ENCODE data around the gene EFR3B. TPM values are rescaled to one million over a fixed set of nuclear protein-coding genes. Genes with fewer than 3 reads are reported as not detected.

EFR3B gene
- total RNA-seq, 1 donor from 2014 or later: 0.07 TPM

- intact Hi-C loops (cut with micrococcal nuclease): no loop called here
- Mint-ChIP-seq H3K4me1 (peaks cover 5% of the 10 kb centered on the region), H3K9me3 (no peaks in the 10 kb centered on the region), H3K27me3 (peaks cover 9% of the 10 kb centered on the region), H3K36me3 (ENCODE audit: low read depth) (no peaks in the 10 kb centered on the region), H3K4me3 (no peak overlapping the region), H3K27ac (no peak overlapping the region)
- ATAC-seq (ENCODE audit: low read depth) (no peak), DNase-seq (no peak)
- POLR2A ChIA-PET: no interaction called here
- CTCF ChIA-PET: no interaction called here
- TF ChIP-seq, protein P1, sequence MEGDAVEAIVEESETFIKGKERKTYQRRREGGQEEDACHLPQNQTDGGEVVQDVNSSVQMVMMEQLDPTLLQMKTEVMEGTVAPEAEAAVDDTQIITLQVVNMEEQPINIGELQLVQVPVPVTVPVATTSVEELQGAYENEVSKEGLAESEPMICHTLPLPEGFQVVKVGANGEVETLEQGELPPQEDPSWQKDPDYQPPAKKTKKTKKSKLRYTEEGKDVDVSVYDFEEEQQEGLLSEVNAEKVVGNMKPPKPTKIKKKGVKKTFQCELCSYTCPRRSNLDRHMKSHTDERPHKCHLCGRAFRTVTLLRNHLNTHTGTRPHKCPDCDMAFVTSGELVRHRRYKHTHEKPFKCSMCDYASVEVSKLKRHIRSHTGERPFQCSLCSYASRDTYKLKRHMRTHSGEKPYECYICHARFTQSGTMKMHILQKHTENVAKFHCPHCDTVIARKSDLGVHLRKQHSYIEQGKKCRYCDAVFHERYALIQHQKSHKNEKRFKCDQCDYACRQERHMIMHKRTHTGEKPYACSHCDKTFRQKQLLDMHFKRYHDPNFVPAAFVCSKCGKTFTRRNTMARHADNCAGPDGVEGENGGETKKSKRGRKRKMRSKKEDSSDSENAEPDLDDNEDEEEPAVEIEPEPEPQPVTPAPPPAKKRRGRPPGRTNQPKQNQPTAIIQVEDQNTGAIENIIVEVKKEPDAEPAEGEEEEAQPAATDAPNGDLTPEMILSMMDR (IDR thresholded peaks at IDR 0.05): no peak
These were observed 33.0 kb downstream of the EFR3B start for GRCh38 chr2:25074826-25075225.

GRCh38 chr2:25076749-25077148, 34.9 kb downstream of the EFR3B start:
- ChIA-PET CTCF (no interaction called here), POLR2A (no interaction called here)
- DNase-seq (no peak), ATAC-seq (ENCODE audit: low read depth) (no peak)
- H3K36me3 Mint-ChIP-seq (ENCODE audit: low read depth): no peaks in the 10 kb centered on the region
- H3K4me3 Mint-ChIP-seq: no peak overlapping the region
- H3K9me3 Mint-ChIP-seq: no peaks in the 10 kb centered on the region
- TF ChIP-seq, protein P1 (IDR thresholded peaks at IDR 0.05): no peak
- H3K27me3 Mint-ChIP-seq: peaks cover 9% of the 10 kb centered on the region
- no peak overlapping the region for H3K27ac Mint-ChIP-seq
- intact Hi-C loops (cut with micrococcal nuclease): no loop called here
- H3K4me1 Mint-ChIP-seq: peaks cover 5% of the 10 kb centered on the region

- DNase-seq (no peak), ATAC-seq (ENCODE audit: low read depth) (no peak)
- Mint-ChIP-seq H3K36me3 (ENCODE audit: low read depth) (no peaks in the 10 kb centered on the region), H3K27me3 (peaks cover 7% of the 10 kb centered on the region), H3K4me3 (no peak overlapping the region), H3K9me3 (no peaks in the 10 kb centered on the region), H3K4me1 (peaks cover 5% of the 10 kb centered on the region), H3K27ac (no peak overlapping the region)
- ChIA-PET POLR2A (no interaction called here), CTCF (no interaction called here)
- TF ChIP-seq, protein P1 (IDR thresholded peaks at IDR 0.05): no peak
- intact Hi-C loops (cut with micrococcal nuclease): no loop called here
These were observed 35.9 kb downstream of the EFR3B start for GRCh38 chr2:25077789-25078169.

GRCh38 chr2:25078170-25079049, 36.5 kb downstream of the EFR3B start:
- ChIA-PET CTCF (no interaction called here), POLR2A (no interaction called here)
- TF ChIP-seq, protein P1 (IDR thresholded peaks at IDR 0.05): no peak

DNA sequence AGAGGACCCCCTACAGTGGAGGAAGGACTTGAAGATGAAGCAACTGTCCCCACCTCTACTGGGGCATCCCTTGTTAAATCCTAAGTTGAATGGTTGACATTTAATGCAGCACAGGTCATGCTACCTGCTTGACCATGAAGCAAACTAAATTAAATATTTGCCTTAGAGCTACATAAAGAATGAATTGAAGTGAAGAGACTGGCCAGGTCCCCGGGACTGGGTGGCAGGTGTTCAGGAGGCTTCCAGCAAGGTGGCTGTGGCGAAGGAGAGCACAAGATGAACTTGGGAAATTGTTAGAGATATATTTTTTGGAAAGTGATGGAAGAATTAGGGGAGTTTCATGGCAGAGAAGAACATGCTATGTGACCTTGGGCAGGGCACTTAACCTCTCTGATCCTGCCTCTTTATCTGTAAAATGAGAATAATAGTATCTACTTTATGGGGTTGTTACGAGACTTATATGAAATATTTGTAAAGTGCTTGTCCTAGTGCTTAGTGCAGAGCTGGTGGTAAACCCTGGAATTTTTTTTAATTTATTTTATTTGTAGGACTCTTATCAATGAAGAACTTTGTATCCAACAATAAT, 37.3 kb downstream of the EFR3B start:
- POLR2A ChIA-PET: no interaction called here
- Mint-ChIP-seq H3K36me3 (ENCODE audit: low read depth) (no peaks in the 10 kb centered on the region), H3K27me3 (peaks cover 7% of the 10 kb centered on the region), H3K4me3 (no peak overlapping the region), H3K9me3 (no peaks in the 10 kb centered on the region), H3K27ac (no peak overlapping the region), H3K4me1 (peaks cover 5% of the 10 kb centered on the region)
- DNase-seq (no peak), ATAC-seq (ENCODE audit: low read depth) (no peak)
- intact Hi-C loops (cut with micrococcal nuclease): no loop called here
- CTCF ChIA-PET: no interaction called here
- TF ChIP-seq, protein P1 (IDR thresholded peaks at IDR 0.05): no peak

More at GRCh38 chr2:25078170-25079049, 36.5 kb downstream of the EFR3B start:
- Mint-ChIP-seq H3K27ac (no peak overlapping the region), H3K36me3 (ENCODE audit: low read depth) (no peaks in the 10 kb centered on the region), H3K4me3 (no peak overlapping the region), H3K9me3 (no peaks in the 10 kb centered on the region), H3K4me1 (peaks cover 5% of the 10 kb centered on the region), H3K27me3 (peaks cover 7% of the 10 kb centered on the region)
- ATAC-seq (ENCODE audit: low read depth): no peak
- no peak for DNase-seq
- intact Hi-C loops (cut with micrococcal nuclease): no loop called here
